Thyroid gland (tissue), 4 donors: Measurements from ENCODE around the gene CYP11A1.
"Not testable (repeated sequence)": the region's sequence is repeated elsewhere in the genome, so short reads cannot be mapped to it uniquely, and the experiment has no call there.

Experiments
- CTCF ChIP-seq, 6 experiments: fragments of 200-600 bp in 3 of 6; fragments of 450-650 bp in 3 of 6; sonication (generic) in 3 of 6; IDR thresholded peaks; one replicate each; pipeline ENCODE4 v1.5.1; 2016 to 2019; ENCODE audit warnings: antibody characterized with exemption in 6 of 6, mild to moderate bottlenecking in 2 of 6, inconsistent platforms in 1 of 6, moderate library complexity in 1 of 6
- POLR2A ChIP-seq, 2 donors: fragments of 450-650 bp; IDR thresholded peaks; one replicate each; pipeline ENCODE4 v1.6.1; 2017; ENCODE audit warnings: antibody characterized with exemption in 2 of 2, mild to moderate bottlenecking in 2 of 2, moderate library complexity in 1 of 2

DNA sequence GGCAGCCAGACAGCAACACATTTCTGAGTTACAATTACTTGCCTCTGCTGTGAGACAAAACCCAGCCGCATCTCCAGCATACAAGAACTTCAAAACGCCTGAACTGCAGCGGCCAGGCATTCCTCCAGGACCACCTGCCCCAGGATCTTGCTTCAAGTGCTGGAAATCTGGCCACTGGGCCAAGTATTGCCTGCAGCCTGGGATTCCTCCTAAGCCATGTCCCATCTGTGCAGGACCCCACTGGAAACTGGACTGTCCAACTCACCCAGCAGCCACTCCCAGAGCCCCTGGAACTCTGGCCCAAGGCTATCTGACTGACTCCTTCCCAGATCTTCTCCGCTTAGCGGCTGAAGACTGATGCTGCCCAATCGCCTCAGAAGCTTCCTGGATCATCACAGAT lies 11.4 kb downstream of the CYP11A1 start:
- not testable (repeated sequence) for TF ChIP-seq CTCF, POLR2A (IDR thresholded peaks at IDR 0.05)
